IMR-90 (cell line): ENCODE results near the gene NTRK2. TPM values are rescaled to one million over a fixed set of nuclear protein-coding genes. Genes with fewer than 3 reads are reported as not detected.

ENCODE experiments used
- ATAC-seq: fragments of 200-7000 bp; cut with Tn5 transposase; 2 replicates; pipeline ENCODE4 v1.9.1; 2020; ENCODE audit warnings: low read depth, mild to moderate bottlenecking, moderate library complexity
- BruUV-seq: library from RNA; stranded (reverse); fragments of 400-500 nt; replicated peaks from 2 replicates; lab custom pipeline; 2021; lab: Mats Ljungman, UMichigan
- CTCF ChIA-PET: fragments of 300-600 bp; formaldehyde crosslinking; extraction: SDS; loops from one replicate; lab custom pipeline; 2021; ENCODE audit warnings: antibody characterized with exemption; lab: Yijun Ruan, JAX
- POLR2A ChIA-PET: fragments of 300-600 bp; sonication (Branson Sonifier 250); formaldehyde crosslinking; loops from one replicate; lab custom pipeline; 2022; ENCODE audit warnings: antibody characterized with exemption; ENCODE audit not compliant: unreplicated experiment; lab: Charles Lee
- DNase-seq: peaks from one replicate; pipeline ENCODE4 v3.0.0; 2013
- H2AFZ ChIP-seq: replicated peaks from 2 replicates; pipeline ENCODE3; 2013; ENCODE audit warnings: low read length, mild to moderate bottlenecking; ENCODE audit not compliant: poor library complexity
- H2AK5ac ChIP-seq: 2 replicates; pipeline ENCODE4 v1.6.1; 2013; ENCODE audit warnings: low read depth, low read length, inconsistent platforms
- H2AK9ac ChIP-seq: replicated peaks from 2 replicates; pipeline ENCODE3; 2013; ENCODE audit warnings: mild to moderate bottlenecking, low read depth, low read length, moderate library complexity; ENCODE audit not compliant: poor library complexity
- H2BK120ac ChIP-seq: 2 replicates; pipeline ENCODE4 v1.6.1; 2013; ENCODE audit warnings: low read depth, low read length, inconsistent platforms
- H2BK15ac ChIP-seq: 3 replicates; pipeline ENCODE4 v1.6.1; 2013; ENCODE audit warnings: low read depth, low read length, inconsistent platforms
- H2BK20ac ChIP-seq: 2 replicates; pipeline ENCODE4 v1.6.1; 2013; ENCODE audit warnings: low read depth, mild to moderate bottlenecking, inconsistent platforms, low read length, moderate library complexity
- H2BK5ac ChIP-seq: 2 replicates; pipeline ENCODE4 v1.6.1; 2013; ENCODE audit warnings: mild to moderate bottlenecking, low read depth, low read length, inconsistent platforms; ENCODE audit not compliant: poor library complexity, severe bottlenecking
- H3K14ac ChIP-seq: replicated peaks from 2 replicates; pipeline ENCODE4 v1.6.1; 2013; ENCODE audit warnings: low read depth, low read length, inconsistent platforms
- H3K18ac ChIP-seq: 2 replicates; pipeline ENCODE4 v1.6.1; 2013; ENCODE audit warnings: low read depth, low read length, control low read depth
- H3K23ac ChIP-seq: 2 replicates; pipeline ENCODE4 v1.6.1; 2013; ENCODE audit warnings: low read depth, low read length, inconsistent platforms
- H3K27ac ChIP-seq: 2 replicates; pipeline ENCODE4 v1.5.1; 2013; ENCODE audit warnings: mild to moderate bottlenecking, control low read depth, low read length; ENCODE audit not compliant: insufficient read depth
- H3K27me3 ChIP-seq: 2 replicates; pipeline ENCODE4 v1.6.1; 2013; ENCODE audit warnings: low read length; ENCODE audit not compliant: control insufficient read depth, insufficient read depth
- H3K36me3 ChIP-seq: 2 replicates; pipeline ENCODE4 v1.6.1; 2013; ENCODE audit warnings: low read length, mixed read lengths; ENCODE audit not compliant: control insufficient read depth, insufficient read depth
- H3K4ac ChIP-seq: 2 replicates; pipeline ENCODE4 v1.6.1; 2013; ENCODE audit warnings: low read depth, low read length, inconsistent platforms
- H3K4me1 ChIP-seq: 2 replicates; pipeline ENCODE4 v1.6.1; 2013; ENCODE audit warnings: low read length, mixed read lengths; ENCODE audit not compliant: control insufficient read depth, insufficient read depth
- H3K4me2 ChIP-seq: 2 replicates; pipeline ENCODE4 v1.6.1; 2013; ENCODE audit warnings: low read depth, mild to moderate bottlenecking, control low read depth, low read length, moderate library complexity
- H3K4me3 ChIP-seq: 2 replicates; pipeline ENCODE4 v1.5.1; 2013; ENCODE audit warnings: low read depth, mild to moderate bottlenecking, control low read depth, low read length, moderate library complexity; ENCODE audit not compliant: insufficient read depth
- H3K56ac ChIP-seq: 2 replicates; pipeline ENCODE4 v1.6.1; 2013; ENCODE audit warnings: low read length, inconsistent platforms; ENCODE audit not compliant: insufficient read depth; ENCODE audit errors: extremely low read depth
- H3K79me1 ChIP-seq, 2 experiments: 2 replicates each; pipeline ENCODE4 v1.6.1; 2013; ENCODE audit warnings: low read length in 2 of 2, inconsistent platforms in 1 of 2, low read depth in 1 of 2
- H3K9ac ChIP-seq: 2 replicates; pipeline ENCODE4 v1.6.1; 2013; ENCODE audit warnings: low read depth, low read length, control low read depth
- H3K9me1 ChIP-seq: 2 replicates; pipeline ENCODE4 v1.6.1; 2013; ENCODE audit warnings: low read length, inconsistent platforms; ENCODE audit not compliant: insufficient read depth
- H3K9me3 ChIP-seq: 2 replicates; pipeline ENCODE4 v1.6.1; 2013; ENCODE audit warnings: low read length; ENCODE audit not compliant: control insufficient read depth, insufficient read depth
- H4K20me1 ChIP-seq: 2 replicates; pipeline ENCODE4 v1.6.1; 2013; ENCODE audit warnings: low read length, inconsistent platforms; ENCODE audit not compliant: insufficient read depth
- H4K5ac ChIP-seq: 2 replicates; pipeline ENCODE4 v1.6.1; 2013; ENCODE audit warnings: mild to moderate bottlenecking, low read depth, low read length, control low read depth
- H4K8ac ChIP-seq, 2 experiments: 2 replicates each; pipeline ENCODE4 v1.6.1; 2013; ENCODE audit warnings: low read depth in 2 of 2, low read length in 2 of 2, control low read depth in 1 of 2, inconsistent platforms in 1 of 2
- H4K91ac ChIP-seq: 2 replicates; pipeline ENCODE4 v1.6.1; 2013; ENCODE audit warnings: low read depth, low read length, inconsistent platforms; ENCODE audit not compliant: insufficient read depth
- BHLHE40 ChIP-seq: fragments of 150-350 bp; IDR thresholded peaks from 2 replicates; pipeline ENCODE4 v1.6.1; 2016; ENCODE audit warnings: mild to moderate bottlenecking, low read depth, low read length
- CEBPB ChIP-seq: IDR thresholded peaks from 2 replicates; pipeline ENCODE4 v1.6.1; 2012; ENCODE audit warnings: low read depth, low read length, improper control_type of control experiment
- CHD1 ChIP-seq: IDR thresholded peaks from 2 replicates; pipeline ENCODE4 v1.6.1; 2012; ENCODE audit warnings: low read depth, low read length, improper control_type of control experiment
- CTCF ChIP-seq: conservative IDR thresholded peaks from 2 replicates; pipeline ENCODE4 v1.5.1; 2012; ENCODE audit warnings: mild to moderate bottlenecking, low read depth, low read length, improper control_type of control experiment
- FOS ChIP-seq: fragments of 150-350 bp; IDR thresholded peaks from 2 replicates; pipeline ENCODE4 v1.6.1; 2016; ENCODE audit warnings: low read depth, low read length
- MAFK ChIP-seq: IDR thresholded peaks from 2 replicates; pipeline ENCODE4 v1.6.1; 2012; ENCODE audit warnings: low read depth, low read length, improper control_type of control experiment
- MAZ ChIP-seq: IDR thresholded peaks from 2 replicates; pipeline ENCODE4 v1.6.1; 2012; ENCODE audit warnings: low read depth, mild to moderate bottlenecking, low read length, improper control_type of control experiment, moderate library complexity, borderline replicate concordance
- MXI1 ChIP-seq: IDR thresholded peaks from 2 replicates; pipeline ENCODE4 v1.6.1; 2012; ENCODE audit warnings: low read depth, mild to moderate bottlenecking, low read length, moderate library complexity, borderline replicate concordance
- NFE2L2 ChIP-seq: fragments of 150-350 bp; IDR thresholded peaks from 2 replicates; pipeline ENCODE4 v1.6.1; 2016; ENCODE audit warnings: low read depth, mild to moderate bottlenecking, low read length
- POLR2A ChIP-seq: IDR thresholded peaks from 2 replicates; pipeline ENCODE4 v1.6.1; 2012; ENCODE audit warnings: mild to moderate bottlenecking, low read depth, low read length
- RAD21 ChIP-seq: IDR thresholded peaks from 2 replicates; pipeline ENCODE4 v1.6.1; 2012; ENCODE audit warnings: low read length, improper control_type of control experiment
- RCOR1 ChIP-seq: IDR thresholded peaks from 2 replicates; pipeline ENCODE4 v1.6.1; 2012; ENCODE audit warnings: mild to moderate bottlenecking, low read length, improper control_type of control experiment; ENCODE audit not compliant: insufficient replicate concordance
- RFX5 ChIP-seq: IDR thresholded peaks from 2 replicates; pipeline ENCODE4 v1.8.0; 2012; ENCODE audit warnings: low read depth, mild to moderate bottlenecking, low read length, moderate library complexity
- SMC3 ChIP-seq: fragments of 150-350 bp; IDR thresholded peaks from 2 replicates; pipeline ENCODE4 v1.6.1; 2016; ENCODE audit warnings: low read depth, mild to moderate bottlenecking, antibody characterized with exemption, low read length, moderate library complexity
- WGBS, 2 experiments: methylation state at CpG; one replicate each; pipeline versions ENCODE4 v1.1.5 to v1.1.7; 2013; ENCODE audit warnings: missing lambda C conversion rate in 2 of 2; ENCODE audit not compliant: insufficient read length in 1 of 2; ENCODE audit errors: extremely low coverage in 2 of 2; 5-methylcytosine and 5-hydroxymethylcytosine counted together
- dilution Hi-C: fragments of 300-500 bp; cut with HindIII; formaldehyde crosslinking; loops from one replicate; pipeline ENCODE4 v1.14.3; 2018; ENCODE audit warnings: low sequenced_read_pairs; ENCODE audit not compliant: unreplicated experiment
- in situ Hi-C: fragments of 300-500 bp; cut with MboI; formaldehyde crosslinking; loops from 3 replicates; pipeline ENCODE4 v1.14.3; 2019; ENCODE audit warnings: low sequenced_read_pairs, inconsistent platforms, mixed read lengths
- intact Hi-C: fragments of 100-400 bp; cut with micrococcal nuclease; formaldehyde crosslinking; loops from 2 replicates; pipeline ENCODE4 v1.10.0; 2022
- polyA plus RNA-seq, 3 experiments: library from polyadenylated mRNA; depleted of rRNA; stranded (reverse); fragments of >200 nt; gene quantifications; 2 replicates each; pipeline ENCODE4 v1.2.3, GENCODE V29; 2012; ENCODE audit warnings: low replicate concordance in 1 of 3
- total RNA-seq: library from RNA; depleted of rRNA; stranded (reverse); fragments of >200 nt; gene quantifications from 2 replicates; pipeline ENCODE4 v1.2.3, GENCODE V29; 2012
- TF ChIP-seq, protein P1 (sequence below): fragments of 150-350 bp; IDR thresholded peaks from 2 replicates; pipeline ENCODE4 v1.6.1; 2017; ENCODE audit warnings: mild to moderate bottlenecking, antibody characterized with exemption, low read length, low read depth
- TF ChIP-seq, protein P2 (sequence below): fragments of 150-350 bp; IDR thresholded peaks from 2 replicates; pipeline ENCODE4 v1.6.1; 2016; ENCODE audit warnings: low read depth, mild to moderate bottlenecking, low read length, moderate library complexity, borderline replicate concordance

Gene NTRK2
- total and polyA plus RNA-seq, 2 of the 4 experiments (the other 2 are of a cell fraction): under 0.01 to 0.02 TPM

GRCh38 chr9:84817038-84817437 is 147.5 kb downstream of the NTRK2 start:
- no peak overlapping the region for H3K14ac ChIP-seq
- no peak overlapping the region for H3K56ac ChIP-seq
- no peak overlapping the region for H2BK120ac ChIP-seq
- dilution Hi-C loops (no loop called here), in situ Hi-C loops (no loop called here), intact Hi-C loops (no loop called here)
- H2AK9ac ChIP-seq: no peak overlapping the region
- no peak overlapping the region for H2AFZ ChIP-seq
- TF ChIP-seq, protein P1, sequence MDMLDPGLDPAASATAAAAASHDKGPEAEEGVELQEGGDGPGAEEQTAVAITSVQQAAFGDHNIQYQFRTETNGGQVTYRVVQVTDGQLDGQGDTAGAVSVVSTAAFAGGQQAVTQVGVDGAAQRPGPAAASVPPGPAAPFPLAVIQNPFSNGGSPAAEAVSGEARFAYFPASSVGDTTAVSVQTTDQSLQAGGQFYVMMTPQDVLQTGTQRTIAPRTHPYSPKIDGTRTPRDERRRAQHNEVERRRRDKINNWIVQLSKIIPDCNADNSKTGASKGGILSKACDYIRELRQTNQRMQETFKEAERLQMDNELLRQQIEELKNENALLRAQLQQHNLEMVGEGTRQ: no peak
- TF ChIP-seq FOS (no peak), SMC3 (no peak), MAZ (no peak), RCOR1 (no peak), MAFK (no peak), POLR2A (no peak), RAD21 (no peak), MXI1 (no peak), BHLHE40 (no peak), CEBPB (no peak), NFE2L2 (no peak), CTCF (no peak), RFX5 (no peak), CHD1 (no peak)
- TF ChIP-seq, protein P2, sequence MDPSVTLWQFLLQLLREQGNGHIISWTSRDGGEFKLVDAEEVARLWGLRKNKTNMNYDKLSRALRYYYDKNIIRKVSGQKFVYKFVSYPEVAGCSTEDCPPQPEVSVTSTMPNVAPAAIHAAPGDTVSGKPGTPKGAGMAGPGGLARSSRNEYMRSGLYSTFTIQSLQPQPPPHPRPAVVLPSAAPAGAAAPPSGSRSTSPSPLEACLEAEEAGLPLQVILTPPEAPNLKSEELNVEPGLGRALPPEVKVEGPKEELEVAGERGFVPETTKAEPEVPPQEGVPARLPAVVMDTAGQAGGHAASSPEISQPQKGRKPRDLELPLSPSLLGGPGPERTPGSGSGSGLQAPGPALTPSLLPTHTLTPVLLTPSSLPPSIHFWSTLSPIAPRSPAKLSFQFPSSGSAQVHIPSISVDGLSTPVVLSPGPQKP: no peak
- no peak overlapping the region for H4K91ac ChIP-seq
- H2BK5ac ChIP-seq: no peak overlapping the region
- ChIA-PET CTCF (no interaction called here), POLR2A (no interaction called here)
- no peak overlapping the region for H3K4ac ChIP-seq
- DNase-seq (no peak), ATAC-seq (no peak)
- H4K8ac ChIP-seq: no peak overlapping the region
- 73% methylated on average over 2 of the region's 6 CpGs; no CpG with 5 or more reads in 1 of the 2 experiments for whole genome bisulfite sequencing, 2 experiments
- H3K4me1 ChIP-seq: no peaks in the 10 kb centered on the region
- H3K4me3 ChIP-seq: no peak overlapping the region
- no peak overlapping the region for H2AK5ac ChIP-seq
- H3K9me1 ChIP-seq: no peaks in the 10 kb centered on the region
- H3K9ac ChIP-seq: no peak overlapping the region
- H4K20me1 ChIP-seq: no peaks in the 10 kb centered on the region
- H2BK20ac ChIP-seq: no peak overlapping the region
- no TSS peak for BruUV-seq
- H3K27me3 ChIP-seq: no peaks in the 10 kb centered on the region
- H4K5ac ChIP-seq: no peak overlapping the region
- H3K79me1 ChIP-seq: no peaks in the 10 kb centered on the region
- H3K23ac ChIP-seq: no peak overlapping the region
- H3K27ac ChIP-seq: no peak overlapping the region
- H3K36me3 ChIP-seq: no peaks in the 10 kb centered on the region
- H3K9me3 ChIP-seq: peaks cover 6% of the 10 kb centered on the region; the same call in 1 of the 2 replicates
- no peak overlapping the region for H3K4me2 ChIP-seq
- no peak overlapping the region for H3K18ac ChIP-seq
- no peak overlapping the region for H2BK15ac ChIP-seq
